T47D (cell line): ENCODE results near the gene TACC2.

ENCODE experiments used
- DNase-seq, 2 experiments: peaks; one replicate each; pipeline versions ENCODE4 v3.0.0 to v3.0.0-alpha.2; 2011 to 2012; ENCODE audit warnings: low read depth in 1 of 2, low spot score in 1 of 2
- JUND ChIP-seq: IDR thresholded peaks from 2 replicates; pipeline ENCODE4 v1.6.1; 2012; ENCODE audit warnings: low read depth
- in situ Hi-C: cut with HindIII; loops from 2 replicates; pipeline ENCODE4 v1.10.0; 2016; ENCODE audit warnings: low sequenced_read_pairs, low pct_unique_long_range_greater_than_20kb

TACC2 gene

GRCh38 chr10:122249991-122250750 lies 261.2 kb downstream of the TACC2 start:
- DNase-seq, result no peak
- in situ Hi-C loops, result no loop called here
- no peak for TF ChIP-seq JUND

DNA sequence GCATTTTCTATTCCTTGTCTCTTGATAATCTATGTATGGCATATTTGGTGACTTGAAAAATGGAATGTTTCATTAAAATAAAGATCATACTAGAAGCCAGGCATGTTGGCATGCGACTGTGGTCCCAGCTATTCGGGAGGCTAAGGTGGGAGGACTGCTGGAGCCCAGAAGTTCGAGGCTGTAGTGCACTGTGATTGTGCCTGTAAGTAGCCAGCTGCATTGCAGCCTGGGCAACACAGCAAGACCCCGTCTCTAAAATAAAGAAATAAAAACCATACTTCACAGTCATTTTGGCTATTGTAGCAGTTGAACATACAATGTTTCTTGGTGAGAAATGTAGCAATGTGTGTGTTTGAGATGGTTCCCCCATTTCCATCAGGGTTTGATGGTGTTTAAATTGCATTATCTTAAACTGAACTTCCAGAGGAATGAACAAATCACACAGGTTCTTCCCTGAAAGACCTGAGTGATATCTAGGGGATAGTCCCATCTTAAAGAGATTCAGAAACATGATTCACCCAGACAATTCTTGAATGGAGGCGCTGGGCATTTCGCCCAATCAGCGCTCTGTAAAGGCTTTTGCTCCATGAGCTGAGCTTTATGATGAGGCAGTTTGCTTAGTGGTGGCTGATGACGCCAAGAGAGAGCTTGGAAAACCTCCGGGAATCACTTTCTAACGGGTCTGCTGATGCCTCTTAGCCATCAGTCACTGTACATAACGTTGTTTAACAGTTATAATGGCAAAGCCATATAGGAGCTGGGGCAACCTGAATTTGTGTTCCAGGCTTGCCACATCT lies 262.7 kb downstream of the TACC2 start:
- TF ChIP-seq JUND, result no peak

DNA sequence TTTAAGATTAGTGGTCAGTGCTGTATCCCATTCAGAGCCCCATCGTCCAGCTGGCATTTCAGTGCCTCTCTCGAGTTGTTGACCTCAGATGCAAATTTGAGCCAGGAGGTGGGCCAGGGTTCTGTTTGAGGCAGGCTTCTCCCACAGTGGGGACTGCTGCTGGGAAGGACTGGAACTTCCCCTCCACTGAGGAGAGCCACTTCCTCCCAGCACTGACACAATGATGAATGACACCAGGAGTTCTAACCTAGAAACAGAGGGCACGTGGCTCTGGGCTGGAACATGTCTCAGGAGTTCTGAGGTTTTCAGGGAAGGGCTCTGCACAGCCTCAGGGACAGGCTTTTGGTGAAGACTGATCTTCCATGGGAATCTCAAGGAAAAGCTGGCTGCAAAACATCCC lies 263.8 kb downstream of the TACC2 start:
- TF ChIP-seq JUND, result no peak
- DNase-seq, result no peak
- in situ Hi-C loops, result no loop called here

More for the DNA sequence above, 262.7 kb downstream of the TACC2 start:
- in situ Hi-C loops, result no loop called here
- no peak for DNase-seq

DNA sequence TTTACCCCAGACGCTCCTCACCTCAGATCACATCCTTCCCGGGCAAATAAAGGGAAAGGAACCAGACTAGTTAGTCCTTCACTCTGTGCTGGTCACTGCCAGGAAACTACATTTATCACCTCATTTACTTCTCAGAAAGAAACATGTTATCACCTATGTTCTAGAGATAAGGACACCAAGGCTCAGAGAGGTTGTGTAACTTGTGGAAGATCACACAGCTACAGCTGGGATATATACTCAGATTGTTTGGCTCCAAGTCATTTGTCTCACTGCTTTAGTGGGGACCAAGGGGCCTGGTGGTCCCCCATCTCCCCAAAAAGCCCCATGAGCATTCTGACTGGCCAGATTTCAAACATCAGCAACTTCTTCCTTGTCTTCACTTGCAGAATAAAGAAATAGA lies 264.6 kb downstream of the TACC2 start:
- DNase-seq, result no peak
- in situ Hi-C loops, result no loop called here
- TF ChIP-seq JUND, result no peak

DNA sequence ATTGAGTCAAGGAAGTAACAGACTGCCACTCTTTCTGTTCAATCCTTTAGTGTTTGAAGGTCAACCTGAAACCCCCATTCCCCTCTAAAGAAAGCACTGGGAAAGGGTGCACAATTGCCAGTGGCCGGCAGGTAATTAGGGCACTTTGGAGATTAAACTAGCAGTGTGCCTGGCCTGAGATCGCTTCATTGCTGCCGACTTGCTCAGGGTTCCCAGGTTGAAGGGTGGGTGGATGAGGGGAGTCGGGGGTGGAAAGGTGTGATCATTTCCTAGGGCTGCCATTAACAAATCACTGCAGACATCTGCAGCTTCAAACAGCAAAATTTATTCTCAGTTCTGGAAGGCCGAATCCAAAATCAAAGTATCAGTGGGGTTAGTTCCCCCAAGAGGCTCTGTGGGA lies 265.9 kb downstream of the TACC2 start:
- in situ Hi-C loops, result no loop called here
- no peak for TF ChIP-seq JUND
- no peak for DNase-seq

DNA sequence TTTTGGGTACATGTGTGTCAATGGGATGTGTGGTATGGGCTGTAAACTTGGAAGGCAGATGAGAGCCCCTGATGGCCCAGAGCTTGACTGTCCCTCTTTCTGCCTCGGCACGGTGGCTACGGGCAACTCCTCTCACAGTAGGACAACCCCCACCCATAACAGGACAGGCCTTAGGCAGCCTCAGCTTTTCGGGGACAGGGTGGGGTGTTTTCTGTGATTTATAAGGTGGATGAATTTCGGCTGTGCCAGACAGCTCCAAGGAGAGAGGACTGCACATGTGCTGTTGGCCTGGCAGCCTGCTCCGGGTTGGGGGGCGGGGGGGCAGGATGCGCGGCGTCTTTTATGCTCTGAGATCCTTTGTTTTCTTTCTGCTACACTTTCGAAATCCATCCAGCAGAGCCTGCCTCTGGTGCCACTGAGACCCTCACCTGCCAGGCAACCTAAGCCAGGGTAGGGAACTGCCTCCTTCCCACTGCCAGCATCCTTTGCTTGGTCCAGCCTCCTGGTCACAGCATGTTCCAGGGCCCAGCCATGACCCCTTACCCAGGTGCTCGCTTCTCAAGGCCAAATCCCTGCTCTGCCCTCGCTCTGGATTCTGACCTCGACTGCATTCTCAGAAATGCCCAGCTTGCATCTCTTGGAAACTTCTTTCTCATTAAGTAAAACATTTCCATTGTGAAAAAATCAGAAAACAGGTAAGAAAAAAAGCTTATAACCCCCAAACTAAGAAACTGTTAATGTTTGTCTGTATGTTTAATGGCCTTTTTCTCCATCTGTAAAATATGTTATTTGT lies 266.7 kb downstream of the TACC2 start:
- in situ Hi-C loops, result no loop called here
- no peak for TF ChIP-seq JUND
- no peak for DNase-seq

DNA sequence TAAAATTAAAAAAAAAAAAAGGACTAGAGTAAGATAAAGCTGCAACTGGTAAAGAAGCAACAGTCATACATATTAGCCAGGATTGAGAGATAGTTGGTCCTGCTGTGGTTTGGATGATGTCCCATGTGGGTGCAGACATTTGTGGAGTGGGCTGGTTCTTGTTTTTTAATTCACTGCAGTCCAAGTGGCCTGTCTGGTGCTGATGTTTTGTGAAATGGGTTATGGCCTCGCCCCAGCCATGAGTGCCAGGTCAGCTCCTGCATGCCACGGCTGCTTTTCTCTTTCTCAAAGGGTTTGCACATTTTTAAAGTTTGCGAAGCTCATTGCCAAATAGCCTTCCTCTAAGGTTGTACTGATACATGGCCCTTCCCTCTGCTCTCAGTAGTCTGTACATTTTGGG lies 268.1 kb downstream of the TACC2 start:
- no peak for TF ChIP-seq JUND
- in situ Hi-C loops, result no loop called here
- DNase-seq, result no peak

GRCh38 chr10:122258136-122259074 lies 269.4 kb downstream of the TACC2 start:
- in situ Hi-C loops, result no loop called here
- no peak for TF ChIP-seq JUND
- DNase-seq, result no peak

GRCh38 chr10:122259075-122259466 lies 270.1 kb downstream of the TACC2 start:
- in situ Hi-C loops, result no loop called here
- DNase-seq, result no peak
- no peak for TF ChIP-seq JUND

DNA sequence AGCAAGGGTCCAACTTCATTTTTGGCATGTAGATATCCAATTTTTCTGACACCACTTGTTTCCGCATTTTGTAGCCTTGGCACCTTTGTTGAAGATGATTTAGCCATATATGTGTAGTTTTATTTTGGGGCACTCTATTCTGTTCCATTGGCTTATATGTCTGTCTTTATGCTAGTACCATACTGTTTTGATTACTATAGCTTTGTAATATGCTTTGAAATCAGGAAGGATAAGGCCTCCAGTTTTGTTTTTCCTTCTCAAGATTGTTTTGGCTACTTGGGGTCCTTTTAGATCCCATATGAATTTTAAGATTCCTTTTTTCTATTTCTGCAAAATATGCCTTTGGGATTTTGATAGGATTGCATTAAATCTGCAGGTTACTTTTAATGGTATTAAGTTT lies 272.6 kb downstream of the TACC2 start:
- TF ChIP-seq JUND, result no peak
- in situ Hi-C loops, result no loop called here
- no peak for DNase-seq

GRCh38 chr10:122263971-122264370 lies 275.0 kb downstream of the TACC2 start:
- no peak for TF ChIP-seq JUND
- DNase-seq, result peak in 1 of 2 experiments; percentile 29
- in situ Hi-C loops, result no loop called here

GRCh38 chr10:122264436-122264835 lies 275.5 kb downstream of the TACC2 start:
- no peak for TF ChIP-seq JUND
- in situ Hi-C loops, result no loop called here
- no peak for DNase-seq
